ENCODE measurements around the gene EFCAB8.
"Not testable (repeated sequence)": the region's sequence is repeated elsewhere in the genome, so short reads cannot be mapped to it uniquely, and the experiment has no call there.

GRCh38 chr20:32962646-32963045 is 103.9 kb downstream of the EFCAB8 start:
- TF ChIP-seq CTCF, POLR2A (IDR thresholded peaks at IDR 0.05): not testable (repeated sequence)
